H1 (cell line): ENCODE results near the gene NDEL1. TPM values are rescaled to one million over a fixed set of nuclear protein-coding genes. Genes with fewer than 3 reads are reported as not detected.

Experiments
- CTCF ChIA-PET: fragments of 300-600 bp; sonication (Branson Sonifier 250); formaldehyde crosslinking; loops from one replicate; lab custom pipeline; 2021; ENCODE audit not compliant: partially characterized antibody; lab: Charles Lee
- POLR2A ChIA-PET: fragments of 300-600 bp; sonication (Branson Sonifier 250); formaldehyde crosslinking; loops from one replicate; lab custom pipeline; 2021; ENCODE audit warnings: inconsistent platforms; ENCODE audit not compliant: partially characterized antibody; lab: Charles Lee
- DNase-seq, 2 experiments: peaks; one replicate each; pipeline versions ENCODE4 v3.0.0 to v3.0.0-alpha.2; 2010 to 2022; ENCODE audit warnings: low spot score in 2 of 2, low read depth in 1 of 2, mixed read lengths in 1 of 2
- FAIRE-seq: peaks from 2 replicates; lab custom pipeline; 2011; peaks lifted over from hg19 to GRCh38; lab: Jason Lieb, UNC
- H2AFZ ChIP-seq: 2 replicates; pipeline ENCODE4 v1.8.1; 2012; ENCODE audit warnings: low read length, inconsistent platforms
- H2AK5ac ChIP-seq: 2 replicates; pipeline ENCODE4 v1.6.1; 2013; ENCODE audit warnings: low read depth, low read length
- H2BK120ac ChIP-seq: replicated peaks from 2 replicates; pipeline ENCODE3; 2013; ENCODE audit warnings: low read depth, low read length, inconsistent platforms
- H2BK12ac ChIP-seq: 2 replicates; pipeline ENCODE4 v1.6.1; 2013; ENCODE audit warnings: low read depth, low read length
- H2BK15ac ChIP-seq: 2 replicates; pipeline ENCODE4 v1.6.1; 2013; ENCODE audit warnings: low read length
- H2BK20ac ChIP-seq: 2 replicates; pipeline ENCODE4 v1.6.1; 2013; ENCODE audit warnings: low read length
- H2BK5ac ChIP-seq: 2 replicates; pipeline ENCODE4 v1.6.1; 2013; ENCODE audit warnings: low read depth, low read length
- H3K14ac ChIP-seq: 2 replicates; pipeline ENCODE4 v1.6.1; 2013; ENCODE audit warnings: inconsistent platforms; ENCODE audit not compliant: insufficient read length
- H3K18ac ChIP-seq: 2 replicates; pipeline ENCODE4 v1.6.1; 2013; ENCODE audit warnings: low read length; ENCODE audit errors: extremely low read depth
- H3K23ac ChIP-seq: 2 replicates; pipeline ENCODE4 v1.6.1; 2013; ENCODE audit warnings: inconsistent platforms; ENCODE audit not compliant: insufficient read length
- H3K23me2 ChIP-seq: 2 replicates; pipeline ENCODE4 v1.6.1; 2013; ENCODE audit warnings: low read depth, low read length
- H3K27ac ChIP-seq: 2 replicates; pipeline ENCODE4 v1.6.1; 2011; ENCODE audit warnings: low read depth, low read length, inconsistent platforms
- H3K27me3 ChIP-seq, 4 experiments: replicated peaks in 1 of 4; 1 replicate in 1 of 4; 2 replicates in 3 of 4; pipeline versions ENCODE4 v1.6.1 to v1.8.1; 2011 to 2013; ENCODE audit warnings: low read length in 3 of 4, mild to moderate bottlenecking in 3 of 4, inconsistent platforms in 2 of 4, mixed read lengths in 2 of 4, moderate library complexity in 1 of 4; ENCODE audit not compliant: control insufficient read depth in 3 of 4, insufficient read depth in 3 of 4; ENCODE audit errors: extremely low read depth in 1 of 4
- H3K36me3 ChIP-seq, 4 experiments: 2 replicates each; pipeline versions ENCODE4 v1.6.1 to v1.8.1; 2011 to 2013; ENCODE audit warnings: mild to moderate bottlenecking in 4 of 4, low read length in 3 of 4, moderate library complexity in 2 of 4, control low read depth in 1 of 4, inconsistent platforms in 1 of 4; ENCODE audit not compliant: insufficient read depth in 4 of 4, control insufficient read depth in 2 of 4
- H3K4ac ChIP-seq: replicated peaks from 2 replicates; pipeline ENCODE3; 2013; ENCODE audit warnings: low read length, low read depth, mixed read lengths, inconsistent platforms; ENCODE audit not compliant: insufficient read length
- H3K4me1 ChIP-seq, 4 experiments: replicated peaks in 1 of 4; 1 replicate in 1 of 4; 2 replicates in 3 of 4; pipeline versions ENCODE4 v1.6.1 to v1.8.1; 2011 to 2013; ENCODE audit warnings: low read length in 3 of 4, inconsistent platforms in 2 of 4, mixed read lengths in 1 of 4; ENCODE audit not compliant: insufficient read depth in 4 of 4, control insufficient read depth in 3 of 4
- H3K4me2 ChIP-seq, 2 experiments: 2 replicates each; pipeline versions ENCODE4 v1.6.1 to v1.8.1; 2011 to 2013; ENCODE audit warnings: low read depth in 2 of 2, low read length in 2 of 2, control low read depth in 1 of 2, inconsistent platforms in 1 of 2, mild to moderate bottlenecking in 1 of 2; ENCODE audit not compliant: insufficient read depth in 1 of 2
- H3K4me3 ChIP-seq, 4 experiments: fragments of 200-600, 300-600 bp in 1 of 4; sonication (generic), shearing (Covaris generic), sonication (Bioruptor Twin) in 1 of 4; 2 replicates each; pipeline versions ENCODE4 v1.5.1 to v1.8.1; 2011 to 2016; ENCODE audit warnings: low read length in 4 of 4, low read depth in 3 of 4, control low read depth in 2 of 4, inconsistent platforms in 2 of 4, mild to moderate bottlenecking in 2 of 4, mixed read lengths in 1 of 4, moderate library complexity in 1 of 4; ENCODE audit not compliant: insufficient read depth in 2 of 4; ENCODE audit errors: extremely low read depth in 1 of 4
- H3K56ac ChIP-seq: replicated peaks from 2 replicates; pipeline ENCODE3; 2013; ENCODE audit warnings: low read depth, mild to moderate bottlenecking, mixed read lengths, low read length, inconsistent platforms; ENCODE audit not compliant: insufficient read length
- H3K79me1 ChIP-seq: 2 replicates; pipeline ENCODE4 v1.6.1; 2013; ENCODE audit warnings: low read depth, low read length, control low read depth
- H3K79me2 ChIP-seq, 2 experiments: 2 replicates each; pipeline versions ENCODE4 v1.6.1 to v1.8.1; 2012 to 2013; ENCODE audit warnings: low read length in 2 of 2, mild to moderate bottlenecking in 2 of 2, inconsistent platforms in 1 of 2; ENCODE audit not compliant: insufficient read depth in 2 of 2, control insufficient read depth in 1 of 2
- H3K9ac ChIP-seq, 4 experiments: replicated peaks in 1 of 4; 1 replicate in 1 of 4; 2 replicates in 3 of 4; pipeline versions ENCODE4 v1.6.1 to v1.8.1; 2011 to 2013; ENCODE audit warnings: low read depth in 3 of 4, low read length in 3 of 4, control low read depth in 2 of 4, mild to moderate bottlenecking in 2 of 4, moderate library complexity in 2 of 4, inconsistent platforms in 1 of 4; ENCODE audit errors: extremely low read depth in 1 of 4
- H3K9me3 ChIP-seq, 2 experiments: 2 replicates each; pipeline versions ENCODE4 v1.6.1 to v1.8.1; 2012 to 2013; ENCODE audit warnings: mild to moderate bottlenecking in 2 of 2, moderate library complexity in 2 of 2, control low read depth in 1 of 2, inconsistent platforms in 1 of 2, low read depth in 1 of 2, low read length in 1 of 2, mixed read lengths in 1 of 2; ENCODE audit not compliant: insufficient read depth in 2 of 2
- H4K20me1 ChIP-seq, 2 experiments: replicated peaks in 1 of 2; 2 replicates each; pipeline versions ENCODE3 to v1.8.1; 2011 to 2013; ENCODE audit warnings: inconsistent platforms in 2 of 2, low read length in 2 of 2, mild to moderate bottlenecking in 1 of 2; ENCODE audit not compliant: insufficient read depth in 2 of 2, control insufficient read depth in 1 of 2
- H4K5ac ChIP-seq: 2 replicates; pipeline ENCODE4 v1.6.1; 2013; ENCODE audit warnings: low read length, low read depth, mixed read lengths, inconsistent platforms; ENCODE audit not compliant: insufficient read length
- H4K8ac ChIP-seq: 2 replicates; pipeline ENCODE4 v1.8.0; 2013; ENCODE audit warnings: mild to moderate bottlenecking, moderate library complexity, low read length, inconsistent platforms; ENCODE audit not compliant: insufficient read depth; ENCODE audit errors: extremely low read depth
- H4K91ac ChIP-seq: replicated peaks from 2 replicates; pipeline ENCODE3; 2013; ENCODE audit warnings: low read length, mixed read lengths, inconsistent platforms; ENCODE audit not compliant: insufficient read length
- HDAC6 ChIP-seq: IDR thresholded peaks from one replicate; pipeline ENCODE4 v1.7.1; 2012; ENCODE audit warnings: low read depth, mild to moderate bottlenecking, inconsistent platforms, low read length, moderate library complexity
- SIRT6 ChIP-seq: IDR thresholded peaks from one replicate; pipeline ENCODE4 v1.7.1; 2012; ENCODE audit warnings: low read length, inconsistent platforms
- WGBS, 2 experiments: shearing (Covaris generic) in 1 of 2; methylation state at CpG; one replicate each; pipeline versions ENCODE4 v1.1.6 to v1.1.7; 2013 to 2015; ENCODE audit warnings: low lambda C conversion rate in 2 of 2, mixed read lengths in 2 of 2, inconsistent platforms in 1 of 2, low coverage in 1 of 2, missing lambda C conversion rate in 1 of 2; ENCODE audit not compliant: insufficient replicate concordance in 2 of 2, insufficient coverage in 1 of 2, insufficient read length in 1 of 2; ENCODE audit errors: extremely low coverage in 1 of 2, missing lambda C conversion rate in 1 of 2; 5-methylcytosine and 5-hydroxymethylcytosine counted together
- polyA plus RNA-seq, 7 experiments: library from polyadenylated mRNA; depleted of rRNA in 3 of 7; stranded (reverse) in 5 of 7; unstranded in 2 of 7; fragments of >200 nt in 5 of 7; fragments of 200-250 nt in 2 of 7; gene quantifications; 1 replicate in 5 of 7; 2 replicates in 1 of 7; 4 replicates in 1 of 7; pipeline versions ENCODE4 v1.2.1 to v1.2.3, GENCODE V29; 2011 to 2013; ENCODE audit warnings: missing spikeins in 2 of 7, mixed read lengths in 2 of 7
- total RNA-seq: library from RNA; stranded (reverse); fragmentation: NEBNext Ultra II Directional; extraction: Animal tissue kit (Norgen Biotek cat#: 25700); gene quantifications from 2 replicates; pipeline ENCODE4 v1.2.1, GENCODE V29; 2021

Gene NDEL1
- total and polyA plus RNA-seq, 2 of the 8 experiments (the other 6 are each of a cell fraction or from before 2014, with no cell fraction given), result 31.1 to 32.9 TPM

- no peak overlapping the region for H3K27ac ChIP-seq
Measured at GRCh38 chr17:8392674-8393469, 42.8 kb upstream of the NDEL1 start.

More at GRCh38 chr17:8392674-8393469, 42.8 kb upstream of the NDEL1 start:
- peak overlapping the region; percentile 32; the same call in 1 of the 2 replicates for H3K18ac ChIP-seq
- no peaks in the 10 kb centered on the region for H3K36me3 ChIP-seq
- H4K91ac ChIP-seq, result no peak overlapping the region
- H2BK20ac ChIP-seq, result no peak overlapping the region
- no peak overlapping the region for H2BK15ac ChIP-seq
- H3K4me2 ChIP-seq, result no peak overlapping the region
- no peaks in the 10 kb centered on the region for H3K9me3 ChIP-seq
- no peaks in the 10 kb centered on the region for H3K79me2 ChIP-seq
- H3K79me1 ChIP-seq, result no peaks in the 10 kb centered on the region; the same call in 1 of the 2 replicates
- peaks cover under 1% of the 10 kb centered on the region; the same call in 1 of the 2 replicates for H3K23me2 ChIP-seq
- DNase-seq (no peak), FAIRE-seq (no peak)
- peaks cover 4 to 12% (median 4%) of the 10 kb centered on the region in 4 experiments; a peak in 6 of 7 replicates for H3K4me1 ChIP-seq
- CTCF ChIA-PET, result interaction anchor here (0.5 to 2.5 kb wide), 3 partner anchors 9 to 146 kb away, joined by 3 to 16 read pairs (median 4); no protein-coding TSS in a partner anchor
- POLR2A ChIA-PET, result interaction anchor here (0.6 to 4.7 kb wide), 7 partner anchors 9 to 407 kb away, joined by 3 to 51 read pairs (median 3); partner anchors contain the start of genes AURKB, CTC1, MFSD6L and NDEL1
- H2BK12ac ChIP-seq, result no peak overlapping the region; the same call in 1 of the 2 replicates
- H3K14ac ChIP-seq, result no peak overlapping the region
- no peaks in the 10 kb centered on the region for H3K27me3 ChIP-seq
- H2AFZ ChIP-seq, result no peak overlapping the region
- TF ChIP-seq SIRT6, result no peak
- no peak for TF ChIP-seq HDAC6
- H3K9ac ChIP-seq, result no peak overlapping the region
- H2AK5ac ChIP-seq, result no peak overlapping the region
- no peak overlapping the region for H2BK120ac ChIP-seq
- WGBS, 2 experiments, result 92% methylated on average over 37 of the region's 46 CpGs; no CpG with 5 or more reads in 1 of the 2 experiments
- no peak overlapping the region for H3K23ac ChIP-seq
- H4K5ac ChIP-seq, result no peak overlapping the region
- no peak overlapping the region for H3K56ac ChIP-seq
- peak overlapping the region; percentile 76; the same call in 1 of the 2 replicates for H4K8ac ChIP-seq
- H3K4me3 ChIP-seq, result no peak overlapping the region
- H3K4ac ChIP-seq, result no peak overlapping the region
- H2BK5ac ChIP-seq, result peak overlapping the region; percentile 6; the same call in 1 of the 2 replicates
- no peaks in the 10 kb centered on the region for H4K20me1 ChIP-seq
